GM11168 (cell line): ENCODE measurements around the gene CDC37.

Experiments
- in situ Hi-C: fragments of 300-500 bp; cut with MboI; formaldehyde crosslinking; loops from one replicate; pipeline ENCODE4 v1.12.0; 2022; ENCODE audit warnings: low sequenced_read_pairs; ENCODE audit not compliant: unreplicated experiment

CDC37 gene

DNA sequence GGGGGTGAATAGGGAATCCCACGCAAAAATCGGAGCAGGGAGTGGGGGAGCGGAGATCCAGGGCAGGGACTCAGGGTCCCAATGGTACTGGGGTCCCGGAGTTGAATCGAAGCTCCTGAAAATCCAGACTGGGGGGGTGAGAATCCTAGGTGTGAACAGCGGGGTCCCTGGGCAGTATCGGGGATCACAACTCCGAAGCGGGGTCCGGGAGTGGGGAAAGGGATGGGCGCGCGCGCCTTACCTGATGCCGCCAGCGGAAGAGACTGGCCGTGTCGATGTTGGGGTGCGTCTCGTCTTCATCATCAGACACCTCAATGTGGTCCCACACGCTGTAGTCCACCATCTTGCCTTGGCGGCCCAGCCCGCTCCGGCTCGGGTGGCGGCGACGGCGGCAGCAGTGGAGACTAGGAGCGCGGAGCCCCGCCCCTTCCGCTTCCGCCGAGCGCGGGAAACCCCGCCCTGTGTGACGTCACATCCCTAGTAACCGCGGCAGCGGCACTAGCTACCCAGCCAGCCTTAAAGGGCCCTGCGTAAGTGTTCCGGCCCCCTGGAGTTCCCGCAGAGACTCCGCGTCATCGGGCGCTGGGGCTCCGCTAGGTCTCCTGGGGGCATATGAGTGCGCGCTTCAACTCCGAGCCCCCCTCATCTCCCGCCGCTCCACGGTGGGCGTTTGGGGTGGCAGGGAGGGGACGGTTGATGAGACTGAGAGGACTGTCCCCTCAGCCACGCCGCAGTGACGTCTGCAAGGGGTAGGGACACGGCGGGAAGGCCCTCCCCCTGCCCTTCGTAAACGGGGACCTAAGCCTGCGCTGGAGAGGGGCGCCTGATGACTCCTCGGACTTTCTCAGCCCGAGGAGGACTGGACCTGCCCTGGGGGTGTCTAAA, at the start of gene CDC37:
Gene CDC37 (minus strand): TSS at position 406 of the 885 bp plus-strand sequence. CDS start 63 bp downstream, at position 343.
- in situ Hi-C loops = no loop called here

DNA sequence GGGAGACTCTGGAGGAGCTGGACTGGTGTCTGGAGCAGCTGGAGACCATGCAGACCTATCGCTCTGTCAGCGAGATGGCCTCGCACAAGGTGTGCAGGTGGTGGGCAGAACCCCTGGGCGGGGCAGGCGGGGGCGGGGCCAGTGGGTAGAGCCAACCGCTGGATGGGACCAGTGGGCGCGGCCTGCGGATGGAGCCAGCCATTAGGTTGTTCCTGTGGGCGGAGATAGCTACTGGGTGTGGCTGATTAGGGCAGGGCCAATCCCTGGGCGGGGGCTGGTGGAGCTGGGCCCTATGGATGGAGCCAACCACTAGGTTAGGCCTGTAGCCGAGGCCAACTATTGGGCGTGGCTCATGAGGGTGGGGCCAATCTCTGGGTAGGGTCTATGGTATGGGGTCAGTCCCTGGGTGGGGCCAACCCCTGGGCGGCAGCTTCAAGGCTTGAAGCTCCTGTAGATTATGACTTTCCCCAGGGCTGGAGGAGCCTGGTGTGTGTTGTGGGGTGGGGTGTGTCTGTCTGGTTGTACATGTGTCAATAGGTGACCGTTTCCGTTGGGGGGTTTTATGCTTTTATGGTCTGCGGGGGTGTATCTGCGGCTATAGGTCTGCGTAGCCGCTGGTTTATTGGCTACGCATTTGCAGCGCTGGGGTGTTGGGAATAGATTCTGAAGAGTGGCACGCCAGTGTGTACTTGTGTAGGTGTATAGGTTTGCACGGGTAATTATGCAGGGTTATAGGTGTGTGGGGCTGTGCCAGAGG, 47.7 kb upstream of the CDC37 start:
- in situ Hi-C loops = no loop called here

DNA sequence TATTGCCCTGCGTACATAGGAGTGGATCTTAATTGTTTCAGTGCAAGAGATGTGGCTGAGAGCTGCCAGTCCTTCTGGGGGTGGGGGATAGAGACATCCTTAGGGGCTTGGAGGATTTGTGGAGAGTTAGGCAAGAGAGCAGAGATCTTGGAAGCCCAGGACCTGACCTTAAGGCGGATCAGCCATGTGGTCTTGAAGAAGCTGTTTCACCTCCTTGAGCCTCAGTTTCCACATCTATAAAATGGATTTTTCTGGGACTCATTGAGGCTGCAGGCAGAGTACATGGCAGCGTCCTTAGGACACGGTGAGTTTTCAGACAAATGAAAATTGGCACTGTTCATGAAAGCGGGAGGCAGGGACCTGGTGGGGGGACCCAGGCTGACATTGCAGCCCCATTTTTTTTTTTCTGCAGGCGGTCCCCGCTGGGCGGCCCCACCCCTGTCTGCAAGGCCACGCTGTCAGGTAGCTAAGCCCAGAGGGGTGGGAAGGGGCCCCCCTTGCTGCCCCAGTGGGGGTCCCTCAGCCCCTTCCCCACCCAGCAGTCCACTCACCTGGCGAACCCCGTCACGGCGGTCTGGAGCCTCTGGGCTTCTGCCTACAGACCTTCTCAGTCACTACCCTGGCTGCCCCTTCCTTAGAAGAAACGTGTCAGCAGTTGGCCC, 47.0 kb upstream of the CDC37 start:
- in situ Hi-C loops = no loop called here

DNA sequence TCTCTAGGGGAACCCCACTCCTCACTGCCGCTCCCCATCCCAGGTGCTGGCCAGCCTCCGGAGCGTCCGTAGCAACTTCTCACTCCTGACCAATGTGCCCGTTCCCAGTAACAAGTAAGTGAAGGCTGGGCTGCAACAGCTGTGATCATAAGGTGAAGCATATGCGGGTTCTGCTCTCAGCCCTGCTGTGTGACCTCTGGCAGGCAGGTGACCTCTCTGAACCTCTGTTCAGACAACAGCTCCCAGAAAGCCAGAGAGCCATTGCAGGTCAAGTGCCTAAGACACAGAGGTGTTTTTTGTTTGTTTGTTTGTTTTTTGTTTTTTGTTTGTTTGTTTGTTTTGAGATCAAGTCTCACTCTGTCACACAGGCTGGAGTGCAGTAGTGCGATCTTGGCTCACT, 45.7 kb upstream of the CDC37 start:
- in situ Hi-C loops = no loop called here

GRCh38 chr19:10442698-10443097, 39.4 kb upstream of the CDC37 start:
- in situ Hi-C loops = no loop called here

GRCh38 chr19:10439588-10439987, 36.2 kb upstream of the CDC37 start:
- in situ Hi-C loops = no loop called here

GRCh38 chr19:10433131-10433536, 29.8 kb upstream of the CDC37 start:
- in situ Hi-C loops = no loop called here

DNA sequence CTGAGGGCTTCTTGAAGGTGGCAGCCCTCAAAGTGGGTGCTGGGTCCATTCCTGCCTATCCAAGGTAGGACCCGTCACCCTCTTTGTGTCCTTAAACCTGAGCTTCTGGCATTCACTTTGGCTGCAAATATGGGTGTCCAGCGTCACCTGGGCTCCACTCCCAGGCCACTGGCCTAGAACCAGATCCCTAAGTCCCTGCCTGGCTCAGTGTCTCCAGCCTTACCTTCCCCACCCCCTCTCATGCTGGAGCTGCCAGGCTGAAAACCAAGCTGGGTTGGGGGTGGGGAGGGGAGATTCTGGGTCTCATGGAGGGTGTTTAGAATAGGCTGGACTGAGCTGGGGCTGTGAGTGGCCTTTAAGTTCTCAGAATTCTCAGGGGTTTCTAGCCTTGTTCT, 29.4 kb upstream of the CDC37 start:
- in situ Hi-C loops = no loop called here

DNA sequence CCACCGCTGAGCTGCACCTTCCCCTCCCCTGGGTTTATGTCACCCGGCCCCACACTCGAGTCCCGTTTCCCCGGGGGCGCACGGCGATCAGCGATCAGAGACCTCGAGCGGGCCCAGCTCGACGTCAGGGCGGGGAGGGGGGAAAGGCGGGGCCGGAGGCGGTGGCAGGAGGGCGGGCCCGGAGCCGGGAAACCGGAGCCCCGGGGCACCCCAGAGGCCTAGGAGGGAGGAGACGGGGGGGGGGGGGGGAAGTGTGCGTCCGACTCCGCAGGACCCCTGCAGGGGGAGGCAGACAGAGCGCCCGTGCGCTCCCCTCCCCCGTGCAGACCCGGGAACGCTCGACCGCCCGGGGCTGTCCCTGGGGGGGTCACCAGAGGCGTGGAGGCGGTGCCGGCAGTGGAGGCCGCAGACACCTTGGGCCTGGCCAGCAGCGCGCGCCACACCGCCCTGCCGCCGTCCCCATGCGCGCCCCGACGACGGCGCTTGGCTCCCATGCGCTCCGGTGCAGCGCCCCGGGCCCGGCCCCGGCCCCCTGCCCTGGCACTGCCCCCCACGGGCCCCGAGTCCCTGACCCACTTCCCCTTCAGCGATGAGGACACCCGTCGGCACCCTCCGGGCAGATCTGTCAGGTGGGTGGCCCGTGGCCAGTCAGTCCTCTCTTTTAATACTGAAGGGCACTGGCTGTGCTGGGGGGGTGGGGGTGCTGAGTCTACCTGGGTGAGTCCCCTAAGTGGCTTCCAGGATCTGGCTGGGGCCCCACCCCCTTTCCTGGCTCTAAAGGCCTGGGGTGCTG, 28.8 kb upstream of the CDC37 start:
- in situ Hi-C loops = no loop called here

GRCh38 chr19:10431254-10431942, 28.1 kb upstream of the CDC37 start:
- in situ Hi-C loops = no loop called here

- in situ Hi-C loops = no loop called here
Measured at GRCh38 chr19:10430505-10431253, 27.3 kb upstream of the CDC37 start.

DNA sequence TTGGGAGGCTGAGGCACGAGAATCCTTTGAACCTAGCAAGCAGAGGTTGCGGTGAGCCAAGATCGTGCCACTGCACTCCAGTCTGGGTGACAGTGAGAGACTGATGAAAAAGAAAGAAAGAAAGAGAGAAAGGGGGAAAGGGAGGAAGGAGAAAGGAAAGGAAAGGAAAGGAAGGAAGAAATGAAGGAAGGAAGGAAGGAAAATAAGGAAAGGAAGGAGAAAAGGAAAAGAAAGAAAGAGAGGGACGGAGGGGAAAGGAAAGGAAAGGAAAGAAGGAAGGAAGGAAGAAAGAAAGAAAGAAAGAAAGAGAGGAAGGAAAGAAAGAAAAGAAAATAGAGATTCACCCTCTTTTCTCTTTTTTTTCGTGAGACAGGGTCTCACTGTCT, 25.6 kb upstream of the CDC37 start:
- in situ Hi-C loops = no loop called here

DNA sequence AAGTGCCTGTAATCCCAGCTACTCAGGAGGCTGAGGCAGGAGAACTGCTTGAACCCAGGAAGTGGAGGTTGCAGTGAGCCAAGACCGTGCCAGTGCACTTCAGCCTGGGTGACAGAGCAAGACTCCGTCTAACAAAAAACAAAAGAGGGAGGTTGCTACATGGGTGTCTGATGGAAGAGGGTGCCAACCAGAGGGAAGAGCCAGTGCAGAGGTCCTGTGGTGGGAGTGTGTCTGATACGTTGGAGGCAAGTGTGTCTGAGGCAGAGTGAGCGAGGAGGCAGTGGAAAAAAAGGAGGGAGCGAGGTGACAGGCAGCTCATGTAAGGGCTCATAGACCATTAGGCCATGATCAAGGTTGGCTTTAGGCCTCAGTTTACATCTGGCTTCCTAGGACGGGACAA, 23.8 kb upstream of the CDC37 start:
- in situ Hi-C loops = no loop called here

DNA sequence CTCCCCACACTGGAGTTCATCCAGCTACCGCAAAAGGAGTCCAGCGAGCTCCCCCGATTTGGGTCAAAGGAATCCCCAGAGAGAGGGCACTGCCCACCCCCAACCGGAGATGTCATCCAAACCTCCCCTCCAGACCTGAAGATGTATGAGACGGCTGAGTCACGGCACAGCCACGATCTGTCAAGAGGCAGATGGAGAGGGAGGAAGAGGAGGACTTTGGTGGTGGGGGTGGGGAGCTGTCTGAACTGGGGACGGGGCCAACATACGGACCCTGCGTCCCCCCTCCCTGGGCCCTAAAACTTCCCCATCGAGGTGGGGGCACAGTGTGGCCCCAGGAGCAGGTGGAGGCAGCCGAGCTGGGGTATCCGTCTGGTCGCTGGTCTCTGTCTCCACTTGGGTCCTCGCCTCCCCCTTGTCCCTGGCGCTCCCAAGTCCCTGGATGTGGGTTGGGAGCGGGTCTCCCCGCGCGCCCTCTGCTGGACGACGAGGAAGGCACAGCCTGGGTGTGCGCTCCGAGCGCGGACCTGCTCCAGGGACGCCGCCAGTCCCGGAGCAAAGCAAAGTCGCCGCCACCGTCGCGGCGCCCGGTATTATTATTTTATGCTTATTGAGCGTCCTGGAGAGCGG, 20.8 kb upstream of the CDC37 start:
- in situ Hi-C loops = no loop called here

GRCh38 chr19:10422846-10423245, 19.5 kb upstream of the CDC37 start:
- in situ Hi-C loops = no loop called here

DNA sequence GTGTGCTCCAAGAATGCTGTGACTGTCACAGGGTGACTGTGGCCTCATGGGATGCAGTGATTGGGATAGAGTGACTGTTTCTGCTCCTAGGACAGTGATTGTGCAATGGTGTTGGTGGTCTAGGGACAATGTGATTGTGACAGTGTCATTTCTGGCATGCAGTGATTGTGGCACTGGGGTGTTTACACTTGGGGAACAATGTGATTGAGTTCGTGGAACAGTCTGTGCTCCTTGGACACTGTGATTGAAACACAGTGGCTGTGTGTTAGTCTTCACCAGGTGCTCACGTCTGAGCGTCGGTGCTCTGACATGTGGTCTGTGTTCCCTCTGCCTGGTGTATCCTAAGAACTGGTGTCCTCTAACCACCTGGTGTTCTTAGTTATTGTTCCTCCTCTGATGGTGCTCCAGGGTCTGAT, 18.7 kb upstream of the CDC37 start:
- in situ Hi-C loops = no loop called here

GRCh38 chr19:10421240-10422045, 18.1 kb upstream of the CDC37 start:
- in situ Hi-C loops = no loop called here
